Ovary (tissue), 9 donors: ENCODE measurements around the gene SPANXN3. TPM values are rescaled to one million over a fixed set of nuclear protein-coding genes. Genes with fewer than 3 reads are reported as not detected.

Experiments
- DNase-seq, 5 donors: peaks; one replicate each; pipeline ENCODE4 v3.0.0-alpha.2; 2019 to 2020
- H3K27ac ChIP-seq, 2 donors: fragments of 200-600 bp; one replicate each; pipeline versions ENCODE4 v1.5.1 to v1.8.0; 2019 to 2022
- H3K27me3 ChIP-seq: fragments of 200-600 bp; one replicate; pipeline ENCODE4 v1.8.0; 2022
- H3K36me3 ChIP-seq: fragments of 200-600 bp; sonication (generic); one replicate; pipeline ENCODE4 v1.5.1; 2019
- H3K4me1 ChIP-seq: one replicate; pipeline ENCODE4 v1.8.1; 2013; ENCODE audit warnings: mild to moderate bottlenecking, moderate library complexity; ENCODE audit not compliant: insufficient read depth
- H3K4me3 ChIP-seq: fragments of 200-600 bp; sonication (generic); one replicate; pipeline ENCODE4 v1.5.1; 2017
- H3K9me3 ChIP-seq, 2 donors: fragments of 200-600 bp in 1 of 2; sonication (generic) in 1 of 2; one replicate each; pipeline versions ENCODE4 v1.5.1 to v1.8.1; 2013 to 2019; ENCODE audit warnings: mild to moderate bottlenecking in 1 of 2, moderate library complexity in 1 of 2
- EP300 ChIP-seq: sonication (generic); formaldehyde crosslinking; IDR thresholded peaks from one replicate; pipeline ENCODE4 v1.6.1; 2017; ENCODE audit warnings: antibody characterized with exemption
- POLR2A ChIP-seq: fragments of 450-650 bp; IDR thresholded peaks from one replicate; pipeline ENCODE4 v1.6.1; 2017; ENCODE audit warnings: antibody characterized with exemption, mild to moderate bottlenecking, moderate library complexity
- WGBS, 3 donors: extraction: QIAGEN DNeasy Blood & Tissue Kit in 1 of 3; methylation state at CpG; one replicate each; pipeline versions ENCODE4 v1.1.5 to v1.1.7; 2013 to 2017; 5-methylcytosine and 5-hydroxymethylcytosine counted together
- intact Hi-C, 4 donors: fragments of 100-400 bp; cut with DNase I; formaldehyde crosslinking; loops; one replicate each; pipeline versions ENCODE4 v1.11.0 to v1.15.1; 2022 to 2023
- polyA plus RNA-seq, 2 donors: library from polyadenylated mRNA; stranded (reverse); fragments of 200-250 nt in 1 of 2; fragments of 350-450 nt in 1 of 2; fragmentation: Illumina TruSeq in 1 of 2; extraction: RNeasy Lipid Tissue Mini Kit (QIAGEN cat#74804) in 1 of 2; gene quantifications; one replicate each; pipeline ENCODE4 v1.2.3, GENCODE V29; 2013 to 2014
- total RNA-seq, 7 donors: library from RNA; depleted of rRNA in 2 of 7; stranded (reverse); fragments of >200 nt in 2 of 7; fragmentation: NEBNext Ultra II Directional in 3 of 7; extraction: Animal tissue kit (Norgen Biotek cat#: 25700) in 3 of 7; gene quantifications; one replicate each; pipeline versions ENCODE4 v1.1.0 to v1.2.4, GENCODE V29; 2016 to 2023
- TF ChIP-seq, protein P1 (sequence below), 3 donors: fragments of 450-650 bp in 2 of 3; fragments of 200-600 bp in 1 of 3; IDR thresholded peaks; one replicate each; pipeline versions ENCODE4 v1.5.1 to v1.8.0; 2016 to 2022; ENCODE audit warnings: antibody characterized with exemption in 3 of 3, mild to moderate bottlenecking in 1 of 3
- donor health status: DM: no; HTN: no; CAD: no; lungs with moderate emphysema.
- donor health status: DM: no; HTN: no; CAD: no.
- donor health status: Bipolar disorder and iron deficiency.
- donor health status: DM: yes; HTN: yes; CAD: no.
- donor health status: DM: no; HTN: no; CAD: no.
- donor health status: DM: yes; HTN: yes; CAD: no.

The SPANXN3 gene
- total and polyA plus RNA-seq, 9 donors, result 0.65 TPM; not detected in 8

DNA sequence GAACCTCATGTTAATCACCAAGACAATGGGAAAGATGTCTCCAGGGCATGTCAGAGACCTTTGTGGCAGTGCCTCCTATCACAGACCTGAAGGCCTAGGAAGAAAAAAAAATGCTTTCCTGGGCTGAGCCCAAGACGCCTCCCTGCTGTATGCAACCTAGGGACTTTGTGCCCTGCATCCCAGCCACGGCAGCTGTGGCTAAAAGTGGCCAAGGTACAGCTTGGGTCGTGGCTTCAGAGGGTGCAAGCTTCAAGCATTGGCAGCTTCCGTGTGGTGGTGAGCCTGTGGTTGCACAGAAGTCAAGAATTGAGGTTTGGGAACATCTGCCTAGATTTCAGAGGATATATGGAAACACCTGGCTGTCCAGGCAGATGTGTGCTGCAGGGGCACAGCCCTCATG, 40.5 kb downstream of the SPANXN3 start:
- Histone ChIP-seq H3K27me3 (no peaks in the 10 kb centered on the region), H3K9me3 (no peaks in the 10 kb centered on the region), H3K4me3 (no peak overlapping the region), H3K4me1 (no peaks in the 10 kb centered on the region), H3K36me3 (no peaks in the 10 kb centered on the region), H3K27ac (no peak overlapping the region)
- TF ChIP-seq, protein P1, sequence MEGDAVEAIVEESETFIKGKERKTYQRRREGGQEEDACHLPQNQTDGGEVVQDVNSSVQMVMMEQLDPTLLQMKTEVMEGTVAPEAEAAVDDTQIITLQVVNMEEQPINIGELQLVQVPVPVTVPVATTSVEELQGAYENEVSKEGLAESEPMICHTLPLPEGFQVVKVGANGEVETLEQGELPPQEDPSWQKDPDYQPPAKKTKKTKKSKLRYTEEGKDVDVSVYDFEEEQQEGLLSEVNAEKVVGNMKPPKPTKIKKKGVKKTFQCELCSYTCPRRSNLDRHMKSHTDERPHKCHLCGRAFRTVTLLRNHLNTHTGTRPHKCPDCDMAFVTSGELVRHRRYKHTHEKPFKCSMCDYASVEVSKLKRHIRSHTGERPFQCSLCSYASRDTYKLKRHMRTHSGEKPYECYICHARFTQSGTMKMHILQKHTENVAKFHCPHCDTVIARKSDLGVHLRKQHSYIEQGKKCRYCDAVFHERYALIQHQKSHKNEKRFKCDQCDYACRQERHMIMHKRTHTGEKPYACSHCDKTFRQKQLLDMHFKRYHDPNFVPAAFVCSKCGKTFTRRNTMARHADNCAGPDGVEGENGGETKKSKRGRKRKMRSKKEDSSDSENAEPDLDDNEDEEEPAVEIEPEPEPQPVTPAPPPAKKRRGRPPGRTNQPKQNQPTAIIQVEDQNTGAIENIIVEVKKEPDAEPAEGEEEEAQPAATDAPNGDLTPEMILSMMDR (IDR thresholded peaks at IDR 0.05), result no peak
- TF ChIP-seq POLR2A (no peak), EP300 (no peak)
- intact Hi-C loops, result no loop called here
- DNase-seq, result no peak
- WGBS, 3 donors, result 42 to 58% (median 48%) methylated on average over 3 to 4 of the region's 4 CpGs

DNA sequence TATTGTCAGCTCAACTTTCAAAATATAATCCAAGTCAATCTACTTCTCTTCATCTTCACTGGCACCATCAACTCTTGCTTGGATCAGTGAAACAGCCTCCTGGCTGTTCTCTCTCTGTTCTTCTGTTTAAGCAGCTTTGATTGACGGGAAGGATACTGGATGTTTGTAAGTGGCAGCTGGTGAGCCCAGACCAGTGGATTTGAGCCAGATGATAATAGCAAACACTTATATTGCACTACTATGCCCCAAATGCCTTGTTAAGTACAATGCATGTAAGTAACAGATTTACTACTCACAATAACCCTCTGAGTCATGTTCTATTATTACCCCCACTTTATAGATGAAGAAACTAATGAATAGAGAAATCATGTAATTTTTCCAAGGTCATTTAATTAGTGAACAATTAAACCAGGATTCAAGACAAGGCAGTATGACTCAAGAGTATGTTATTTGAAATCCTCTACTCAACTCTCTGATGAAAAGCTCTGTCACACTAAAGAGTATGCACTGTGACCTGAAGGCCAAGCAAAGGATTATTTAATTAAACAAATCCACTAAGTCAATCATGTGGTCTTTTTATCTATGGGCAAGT, 44.8 kb downstream of the SPANXN3 start:
- DNase-seq, result no peak
- TF ChIP-seq, protein P1 (IDR thresholded peaks at IDR 0.05), result no peak
- TF ChIP-seq POLR2A, result no peak
- no peak for TF ChIP-seq EP300
- Histone ChIP-seq H3K36me3 (no peaks in the 10 kb centered on the region), H3K27ac (no peak overlapping the region), H3K4me1 (no peaks in the 10 kb centered on the region), H3K27me3 (no peaks in the 10 kb centered on the region), H3K9me3 (no peaks in the 10 kb centered on the region), H3K4me3 (no peak overlapping the region)
- intact Hi-C loops, result no loop called here
- WGBS, 3 donors, result 64 to 82% (median 66%) methylated on average over 1 of the region's 1 CpG

DNA sequence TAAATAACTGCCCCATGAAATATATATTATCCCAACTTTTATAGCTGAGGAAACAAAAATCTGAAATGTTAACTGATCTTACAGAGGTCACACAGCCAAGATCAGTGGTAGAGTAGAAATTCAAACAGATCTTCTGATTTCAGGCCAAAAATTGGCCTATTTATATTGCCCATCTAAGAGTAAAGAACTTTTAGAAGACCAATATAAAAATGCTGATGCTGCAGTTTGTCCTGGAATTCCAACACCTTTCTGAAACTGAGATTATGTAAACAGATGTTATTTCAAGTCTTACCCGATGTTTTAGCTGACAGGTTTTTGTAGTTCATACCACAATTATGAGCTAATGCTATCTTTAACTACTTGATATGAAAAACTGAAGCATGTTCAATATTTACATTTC, 51.1 kb downstream of the SPANXN3 start:
- Histone ChIP-seq H3K27ac (no peak overlapping the region), H3K9me3 (no peaks in the 10 kb centered on the region), H3K36me3 (no peaks in the 10 kb centered on the region), H3K27me3 (no peaks in the 10 kb centered on the region), H3K4me3 (no peak overlapping the region), H3K4me1 (no peaks in the 10 kb centered on the region)
- DNase-seq, result no peak
- 28 to 49% (median 31%) methylated on average over 1 of the region's 1 CpG for WGBS, 3 donors
- intact Hi-C loops, result loop anchor here in 1 of 4 donors (10.0 kb wide), 1 partner anchor 671 kb away; no protein-coding TSS in a partner anchor
- TF ChIP-seq, protein P1 (IDR thresholded peaks at IDR 0.05), result no peak
- TF ChIP-seq EP300 (no peak), POLR2A (no peak)

DNA sequence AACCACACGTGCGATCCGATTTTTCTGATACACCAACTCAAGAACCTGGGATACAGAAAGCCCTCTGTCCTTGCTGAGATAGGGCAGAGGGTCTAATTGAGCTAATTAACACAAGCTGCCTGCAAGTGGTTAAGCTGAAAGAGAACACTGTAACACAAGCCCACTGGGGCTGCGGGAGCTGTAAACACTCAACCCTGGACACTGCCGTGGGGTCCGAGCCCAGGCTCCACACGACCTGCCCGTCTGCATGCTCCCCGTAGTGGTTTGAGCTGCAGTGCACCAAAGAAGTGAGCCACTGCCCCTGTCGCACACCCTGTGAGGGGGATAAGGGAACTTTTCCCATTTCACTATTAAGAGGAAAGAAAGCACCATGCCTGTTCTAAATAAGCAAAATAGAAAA, 54.6 kb downstream of the SPANXN3 start:
- H3K9me3 ChIP-seq, result no peaks in the 10 kb centered on the region
- intact Hi-C loops, result loop anchor here in 1 of 4 donors (10.0 kb wide), 1 partner anchor 668 kb away; no protein-coding TSS in a partner anchor

More for the DNA sequence above, 54.6 kb downstream of the SPANXN3 start:
- no peak overlapping the region for H3K27ac ChIP-seq
- no peaks in the 10 kb centered on the region for H3K36me3 ChIP-seq
- H3K4me3 ChIP-seq, result no peak overlapping the region
- TF ChIP-seq POLR2A, result no peak
- no peak for TF ChIP-seq EP300
- TF ChIP-seq, protein P1 (IDR thresholded peaks at IDR 0.05), result no peak
- DNase-seq, result no peak
- H3K4me1 ChIP-seq, result no peaks in the 10 kb centered on the region
- WGBS, 3 donors, result 69 to 83% (median 78%) methylated on average over 10 of the region's 10 CpGs
- H3K27me3 ChIP-seq, result no peaks in the 10 kb centered on the region
